HG03432 (cell line): ENCODE data around the gene CDKN2B.
"Not testable (repeated sequence)": the region's sequence is repeated elsewhere in the genome, so short reads cannot be mapped to it uniquely, and the experiment has no call there.

Experiments used
- ATAC-seq: cut with Tn5 transposase; IDR thresholded peaks from one replicate; pipeline ENCODE4 v1.9.1; 2021; ENCODE audit warnings: mild to moderate bottlenecking, moderate library complexity; ENCODE audit not compliant: unreplicated experiment

CDKN2B gene

GRCh38 chr9:21969951-21970799, 38.9 kb downstream of the CDKN2B start:
- ATAC-seq, result no peak

GRCh38 chr9:21969011-21969940, 39.8 kb downstream of the CDKN2B start:
- ATAC-seq, result no peak

GRCh38 chr9:21968331-21969010, 40.6 kb downstream of the CDKN2B start:
- ATAC-seq, result no peak

GRCh38 chr9:21967702-21968101, 41.4 kb downstream of the CDKN2B start:
- ATAC-seq, result no peak

GRCh38 chr9:21967169-21967568, 41.9 kb downstream of the CDKN2B start:
- ATAC-seq, result no peak

- ATAC-seq, result no peak
Observed at GRCh38 chr9:21966140-21966851, 42.8 kb downstream of the CDKN2B start.

GRCh38 chr9:21965401-21965951, 43.6 kb downstream of the CDKN2B start:
- ATAC-seq, result peak; percentile 94

- ATAC-seq, result peak; percentile 58
Observed at GRCh38 chr9:21964925-21965385, 44.1 kb downstream of the CDKN2B start.

GRCh38 chr9:21961569-21961968, 47.5 kb downstream of the CDKN2B start:
- no peak for ATAC-seq

GRCh38 chr9:21959268-21959667, 49.8 kb downstream of the CDKN2B start:
- not testable (repeated sequence) for ATAC-seq

- ATAC-seq, result no peak
Observed at GRCh38 chr9:21958833-21959232, 50.3 kb downstream of the CDKN2B start.
